Osteoblast (primary cell): Measurements from ENCODE around the gene LMTK2. TPM values are rescaled to one million over a fixed set of nuclear protein-coding genes. Genes with fewer than 3 reads are reported as not detected.

Experiments
- DNase-seq: peaks from one replicate; pipeline ENCODE4 v3.0.0; 2011; ENCODE audit warnings: low spot score, mixed read lengths; ENCODE audit not compliant: insufficient read length; ENCODE audit errors: missing footprints
- H2AFZ ChIP-seq: 2 replicates; pipeline ENCODE4 v1.6.0; 2011; ENCODE audit warnings: mild to moderate bottlenecking, low read length
- H3K27ac ChIP-seq: 2 replicates; pipeline ENCODE4 v1.5.1; 2011; ENCODE audit warnings: mild to moderate bottlenecking, low read depth, low read length, moderate library complexity
- H3K27me3 ChIP-seq: 2 replicates; pipeline ENCODE4 v1.6.0; 2012; ENCODE audit warnings: mild to moderate bottlenecking, control low read depth, inconsistent platforms, low read length, moderate library complexity; ENCODE audit not compliant: insufficient read depth
- H3K36me3 ChIP-seq: 2 replicates; pipeline ENCODE4 v1.5.1; 2011; ENCODE audit warnings: mild to moderate bottlenecking, low read length, control low read depth, moderate library complexity; ENCODE audit not compliant: insufficient read depth
- H3K4me1 ChIP-seq: 2 replicates; pipeline ENCODE4 v1.5.1; 2011; ENCODE audit warnings: mild to moderate bottlenecking, low read length, control low read depth, moderate library complexity; ENCODE audit not compliant: insufficient read depth
- H3K4me2 ChIP-seq: 2 replicates; pipeline ENCODE4 v1.6.0; 2011; ENCODE audit warnings: mild to moderate bottlenecking, low read length; ENCODE audit not compliant: insufficient read depth
- H3K4me3 ChIP-seq: fragments of 200-600 bp; sonication (generic); 3 replicates; pipeline ENCODE4 v1.5.1; 2012; ENCODE audit warnings: mild to moderate bottlenecking, low read length, inconsistent platforms; ENCODE audit not compliant: insufficient read depth
- H3K79me2 ChIP-seq: 2 replicates; pipeline ENCODE4 v1.6.0; 2012; ENCODE audit warnings: mild to moderate bottlenecking, low read length, control low read depth, inconsistent platforms; ENCODE audit not compliant: insufficient read depth
- H3K9me3 ChIP-seq: 2 replicates; pipeline ENCODE4 v1.5.1; 2011; ENCODE audit warnings: low read depth, low read length, control low read depth
- H4K20me1 ChIP-seq: 2 replicates; pipeline ENCODE4 v1.6.0; 2012; ENCODE audit warnings: mild to moderate bottlenecking, low read length, control low read depth; ENCODE audit not compliant: insufficient read depth
- total RNA-seq: library from RNA; depleted of rRNA; stranded (reverse); fragments of >200 nt; gene quantifications from 2 replicates; pipeline ENCODE4 v1.2.3, GENCODE V29; 2012
- TF ChIP-seq, protein P1 (sequence below): IDR thresholded peaks from 2 replicates; pipeline ENCODE4 v1.5.1; 2011; ENCODE audit warnings: mild to moderate bottlenecking, low read depth, low read length, moderate library complexity; ENCODE audit errors: extremely low read depth

LMTK2 gene
- total RNA-seq, 1 donor: 14.1 TPM

DNA sequence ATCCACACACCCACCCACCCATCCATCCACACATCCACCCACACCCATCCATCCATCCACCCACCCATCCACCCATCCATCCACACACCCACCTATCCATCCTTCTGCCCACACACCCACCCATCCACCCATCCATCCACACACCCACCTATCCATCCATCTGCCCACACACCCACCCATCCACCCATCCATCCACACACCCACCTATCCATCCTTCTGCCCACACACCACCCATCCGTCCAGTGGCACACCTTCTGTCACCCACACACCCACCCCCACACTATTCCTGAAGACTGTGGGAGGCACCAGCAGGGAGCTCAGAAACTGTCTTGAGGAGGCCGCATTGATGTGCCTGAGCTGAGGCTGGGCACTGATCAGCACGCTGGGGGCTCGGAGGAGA, 136.3 kb downstream of the LMTK2 start:
- H3K4me1 ChIP-seq: no peaks in the 10 kb centered on the region
- H3K36me3 ChIP-seq: peaks cover 10% of the 10 kb centered on the region
- no peak overlapping the region for H3K4me2 ChIP-seq
- H3K4me3 ChIP-seq: no peak overlapping the region
- no peaks in the 10 kb centered on the region for H3K27me3 ChIP-seq
- TF ChIP-seq, protein P1, sequence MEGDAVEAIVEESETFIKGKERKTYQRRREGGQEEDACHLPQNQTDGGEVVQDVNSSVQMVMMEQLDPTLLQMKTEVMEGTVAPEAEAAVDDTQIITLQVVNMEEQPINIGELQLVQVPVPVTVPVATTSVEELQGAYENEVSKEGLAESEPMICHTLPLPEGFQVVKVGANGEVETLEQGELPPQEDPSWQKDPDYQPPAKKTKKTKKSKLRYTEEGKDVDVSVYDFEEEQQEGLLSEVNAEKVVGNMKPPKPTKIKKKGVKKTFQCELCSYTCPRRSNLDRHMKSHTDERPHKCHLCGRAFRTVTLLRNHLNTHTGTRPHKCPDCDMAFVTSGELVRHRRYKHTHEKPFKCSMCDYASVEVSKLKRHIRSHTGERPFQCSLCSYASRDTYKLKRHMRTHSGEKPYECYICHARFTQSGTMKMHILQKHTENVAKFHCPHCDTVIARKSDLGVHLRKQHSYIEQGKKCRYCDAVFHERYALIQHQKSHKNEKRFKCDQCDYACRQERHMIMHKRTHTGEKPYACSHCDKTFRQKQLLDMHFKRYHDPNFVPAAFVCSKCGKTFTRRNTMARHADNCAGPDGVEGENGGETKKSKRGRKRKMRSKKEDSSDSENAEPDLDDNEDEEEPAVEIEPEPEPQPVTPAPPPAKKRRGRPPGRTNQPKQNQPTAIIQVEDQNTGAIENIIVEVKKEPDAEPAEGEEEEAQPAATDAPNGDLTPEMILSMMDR: no peak
- no peak overlapping the region for H3K27ac ChIP-seq
- no peaks in the 10 kb centered on the region for H3K9me3 ChIP-seq
- H2AFZ ChIP-seq: no peak overlapping the region
- no peaks in the 10 kb centered on the region for H3K79me2 ChIP-seq
- no peaks in the 10 kb centered on the region for H4K20me1 ChIP-seq
- no peak for DNase-seq

DNA sequence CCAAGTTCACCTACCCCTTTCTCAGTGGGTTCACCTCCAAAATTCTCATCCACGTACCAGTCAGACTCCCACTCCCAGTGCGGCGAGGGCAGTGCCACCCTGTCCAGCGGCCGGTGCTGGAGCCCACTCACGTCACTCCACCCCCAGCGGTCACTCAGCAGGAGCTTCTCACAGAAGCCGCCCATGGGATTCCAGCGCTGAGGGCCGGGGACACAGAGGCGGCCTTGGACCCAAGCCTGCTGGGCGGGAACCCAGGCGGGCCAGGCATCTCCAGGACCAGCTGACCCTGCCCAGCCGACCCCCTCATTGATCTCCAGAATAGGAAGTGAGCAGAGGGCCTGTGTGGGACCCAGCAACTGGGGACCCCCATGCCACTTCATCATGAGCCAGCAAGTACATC, 138.2 kb downstream of the LMTK2 start:
- DNase-seq: peak; percentile 9
- Histone ChIP-seq H4K20me1 (no peaks in the 10 kb centered on the region), H3K4me2 (no peak overlapping the region), H3K4me1 (no peaks in the 10 kb centered on the region), H3K27me3 (no peaks in the 10 kb centered on the region), H3K9me3 (no peaks in the 10 kb centered on the region), H3K4me3 (no peak overlapping the region), H3K36me3 (peaks cover 10% of the 10 kb centered on the region), H2AFZ (no peak overlapping the region), H3K79me2 (peaks cover 2% of the 10 kb centered on the region), H3K27ac (no peak overlapping the region)
- TF ChIP-seq, protein P1: no peak

DNA sequence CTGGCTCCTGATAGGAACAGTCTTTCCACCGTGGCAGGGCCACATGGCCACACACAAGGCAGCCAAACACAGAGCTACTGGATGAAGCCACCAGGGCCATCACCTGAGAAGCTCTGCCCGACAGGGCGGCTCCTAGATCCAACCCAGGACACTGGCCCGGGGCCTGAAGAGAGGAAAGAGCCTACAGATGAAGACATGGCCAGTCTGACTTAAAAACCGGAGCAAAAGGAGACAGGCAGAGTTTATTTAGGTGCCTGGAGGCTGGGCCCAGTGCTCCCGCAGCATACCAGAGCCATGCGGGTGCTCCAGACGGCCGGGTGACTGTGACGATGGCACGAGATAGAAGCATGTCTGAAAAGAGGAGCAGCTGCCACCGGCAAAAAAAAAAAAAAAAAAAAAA, 141.5 kb downstream of the LMTK2 start:
- H3K4me1 ChIP-seq: peaks cover 14% of the 10 kb centered on the region
- no peak overlapping the region for H3K27ac ChIP-seq
- DNase-seq: peak; percentile 43
- no peaks in the 10 kb centered on the region for H3K27me3 ChIP-seq
- no peaks in the 10 kb centered on the region for H4K20me1 ChIP-seq
- no peak overlapping the region for H3K4me2 ChIP-seq
- H3K36me3 ChIP-seq: peaks cover 5% of the 10 kb centered on the region
- no peaks in the 10 kb centered on the region for H3K9me3 ChIP-seq
- peaks cover 29% of the 10 kb centered on the region for H3K79me2 ChIP-seq
- no peak overlapping the region for H3K4me3 ChIP-seq
- no peak overlapping the region for H2AFZ ChIP-seq
- TF ChIP-seq, protein P1: no peak

DNA sequence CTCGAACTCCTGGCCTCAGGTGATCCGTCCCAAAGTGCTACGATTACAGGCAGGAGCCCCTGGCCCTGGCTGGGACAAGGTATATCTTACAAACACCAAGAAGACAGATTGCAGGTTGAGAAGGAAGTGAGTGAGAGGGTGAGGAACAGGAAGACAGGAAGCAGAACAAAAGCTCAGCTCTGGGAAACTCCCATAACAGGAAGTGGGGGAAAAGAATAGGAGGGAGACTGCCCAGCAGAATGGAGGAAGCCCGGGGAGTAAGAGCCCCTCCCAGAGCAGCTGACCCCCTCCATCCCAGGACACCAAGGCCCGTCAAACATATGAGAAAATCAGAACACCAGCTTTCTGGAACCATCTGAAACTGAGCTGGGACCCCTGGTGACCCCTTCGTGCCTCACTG, 142.4 kb downstream of the LMTK2 start:
- Histone ChIP-seq H3K4me1 (peaks cover 16% of the 10 kb centered on the region), H2AFZ (no peak overlapping the region), H3K9me3 (no peaks in the 10 kb centered on the region), H3K4me2 (no peak overlapping the region), H3K27me3 (no peaks in the 10 kb centered on the region), H3K27ac (no peak overlapping the region), H3K79me2 (peaks cover 36% of the 10 kb centered on the region), H3K36me3 (peaks cover 5% of the 10 kb centered on the region), H3K4me3 (no peak overlapping the region), H4K20me1 (no peaks in the 10 kb centered on the region)
- peak; percentile 79 for DNase-seq
- TF ChIP-seq, protein P1: no peak
